ENCODE data around the gene STOML1. TPM values are rescaled to one million over a fixed set of nuclear protein-coding genes. Genes with fewer than 3 reads are reported as not detected.

The STOML1 gene
- polyA plus RNA-seq, 3 donors: 3.8 to 5.1 (median 4.7) TPM

GRCh38 chr15:73941044-73941443, 51.1 kb downstream of the STOML1 start:
- DNase-seq: no peak
- H3K4me2 ChIP-seq (replicated peaks; ENCODE audit: extremely low read depth, low read length, poor library complexity, severe bottlenecking): no peak overlapping the region
- H3K9ac ChIP-seq (ENCODE audit: insufficient read depth, low read length, poor library complexity, severe bottlenecking): no peak overlapping the region
- no peak overlapping the region for H3K27ac Mint-ChIP-seq
- no peaks in the 10 kb centered on the region for H3K79me2 ChIP-seq (ENCODE audit: insufficient read depth, low read length)
- H3K9me3 ChIP-seq (replicated peaks in 1 of 2; ENCODE audit: control insufficient read depth in 1 of 2, insufficient read depth in 1 of 2, low read length in 2 of 2): no peaks in the 10 kb centered on the region
- H3K9me3 Mint-ChIP-seq: no peaks in the 10 kb centered on the region
- H3K4me3 ChIP-seq (replicated peaks in 1 of 3; ENCODE audit: low read depth in 2 of 3, low read length in 3 of 3): no peak overlapping the region
- H3K27me3 Mint-ChIP-seq (ENCODE audit: low read depth in 3 of 3): peaks cover 0 to 4% (median 2%) of the 10 kb centered on the region in 3 donors
- no peaks in the 10 kb centered on the region for H3K36me3 ChIP-seq (replicated peaks in 1 of 2; ENCODE audit: control insufficient read depth in 1 of 2, insufficient read depth in 2 of 2, low read length in 2 of 2)
- TF ChIP-seq CTCF (IDR thresholded peaks at IDR 0.05): no peak
- no peaks in the 10 kb centered on the region for H3K4me1 ChIP-seq (ENCODE audit: control insufficient read depth in 1 of 2, insufficient read depth in 2 of 2, low read length in 2 of 2)
- WGBS (ENCODE audit: insufficient coverage): no CpG with 5 or more reads among the region's 1 CpG
- no peaks in the 10 kb centered on the region for H3K36me3 Mint-ChIP-seq
- no peaks in the 10 kb centered on the region for H3K27me3 ChIP-seq (ENCODE audit: control insufficient read depth in 2 of 2, insufficient read depth in 2 of 2, low read length in 2 of 2)
- no peak overlapping the region for H3K27ac ChIP-seq (ENCODE audit: low read depth in 1 of 2, low read length in 2 of 2)
- intact Hi-C loops (cut with micrococcal nuclease): no loop called here
- H3K4me1 Mint-ChIP-seq: no peaks in the 10 kb centered on the region
- H2AFZ ChIP-seq (ENCODE audit: insufficient read depth, low read depth, low read length, poor library complexity, severe bottlenecking): no peak overlapping the region
- H3K4me3 Mint-ChIP-seq: no peak overlapping the region
- no peaks in the 10 kb centered on the region for H4K20me1 ChIP-seq (ENCODE audit: insufficient read depth, low read length)

- no peak overlapping the region for H3K4me3 Mint-ChIP-seq
- no peaks in the 10 kb centered on the region for H3K36me3 Mint-ChIP-seq
- no peak overlapping the region for H2AFZ ChIP-seq (ENCODE audit: insufficient read depth, low read depth, low read length, poor library complexity, severe bottlenecking)
- H3K4me3 ChIP-seq (replicated peaks in 1 of 3; ENCODE audit: low read depth in 2 of 3, low read length in 3 of 3): no peak overlapping the region
- H3K9me3 ChIP-seq (replicated peaks in 1 of 2; ENCODE audit: control insufficient read depth in 1 of 2, insufficient read depth in 1 of 2, low read length in 2 of 2): no peaks in the 10 kb centered on the region
- no peaks in the 10 kb centered on the region for H3K27me3 ChIP-seq (ENCODE audit: control insufficient read depth in 2 of 2, insufficient read depth in 2 of 2, low read length in 2 of 2)
- no peak overlapping the region for H3K9ac ChIP-seq (ENCODE audit: insufficient read depth, low read length, poor library complexity, severe bottlenecking)
- peaks cover 0 to 4% (median 2%) of the 10 kb centered on the region in 3 donors for H3K27me3 Mint-ChIP-seq (ENCODE audit: low read depth in 3 of 3)
- H3K79me2 ChIP-seq (ENCODE audit: insufficient read depth, low read length): no peaks in the 10 kb centered on the region
- H3K36me3 ChIP-seq (replicated peaks in 1 of 2; ENCODE audit: control insufficient read depth in 1 of 2, insufficient read depth in 2 of 2, low read length in 2 of 2): no peaks in the 10 kb centered on the region
- H3K27ac Mint-ChIP-seq: no peak overlapping the region
- whole genome bisulfite sequencing (ENCODE audit: insufficient coverage): 86% methylated on average over 6 of the region's 8 CpGs
- H3K9me3 Mint-ChIP-seq: no peaks in the 10 kb centered on the region
- H3K4me1 ChIP-seq (ENCODE audit: control insufficient read depth in 1 of 2, insufficient read depth in 2 of 2, low read length in 2 of 2): no peaks in the 10 kb centered on the region
- H3K27ac ChIP-seq (ENCODE audit: low read depth in 1 of 2, low read length in 2 of 2): no peak overlapping the region
- H3K4me1 Mint-ChIP-seq: no peaks in the 10 kb centered on the region
- DNase-seq: no peak
- no peak overlapping the region for H3K4me2 ChIP-seq (replicated peaks; ENCODE audit: extremely low read depth, low read length, poor library complexity, severe bottlenecking)
- H4K20me1 ChIP-seq (ENCODE audit: insufficient read depth, low read length): no peaks in the 10 kb centered on the region
- no peak for TF ChIP-seq CTCF (IDR thresholded peaks at IDR 0.05)
- intact Hi-C loops (cut with micrococcal nuclease): no loop called here
Measured at GRCh38 chr15:73940061-73940981, 51.8 kb downstream of the STOML1 start.
